Measurements from ENCODE around the gene CDH20. TPM values are rescaled to one million over a fixed set of nuclear protein-coding genes. Genes with fewer than 3 reads are reported as not detected.

Gene CDH20
- total and polyA plus RNA-seq, 2 of the 4 experiments (the other 2 are of a cell fraction), result not detected

DNA sequence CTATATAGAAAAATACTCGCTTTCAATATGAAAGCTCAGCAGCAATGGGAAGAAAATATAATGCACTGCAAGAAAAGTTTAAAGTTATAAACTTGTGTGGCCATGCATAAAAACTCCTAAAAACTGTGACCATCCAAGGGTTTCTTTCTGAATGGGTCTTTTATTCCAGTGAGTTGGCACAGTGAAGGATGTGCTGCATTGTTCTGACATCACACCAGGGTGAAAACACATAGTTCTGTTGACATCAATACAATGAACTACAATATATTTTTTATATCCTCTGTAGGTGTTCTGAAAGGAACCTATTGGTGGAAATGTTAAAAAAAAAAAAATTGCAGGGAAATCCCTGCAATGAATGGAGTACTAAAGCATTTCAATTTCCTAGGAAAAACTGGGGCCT, 80.2 kb downstream of the CDH20 start:
- Histone ChIP-seq H3K14ac (replicated peaks; ENCODE audit: low read depth, low read length) (no peak overlapping the region), H2AFZ (replicated peaks; ENCODE audit: low read length, poor library complexity) (no peak overlapping the region), H3K4me3 (ENCODE audit: insufficient read depth, low read depth, low read length) (no peak overlapping the region), H4K91ac (ENCODE audit: insufficient read depth, low read depth, low read length) (no peak overlapping the region), H2BK15ac (ENCODE audit: low read depth, low read length) (no peak overlapping the region), H3K27ac (ENCODE audit: insufficient read depth, low read length) (no peak overlapping the region), H3K9ac (ENCODE audit: low read depth, low read length) (no peak overlapping the region), H2BK120ac (ENCODE audit: low read depth, low read length) (no peak overlapping the region), H3K4ac (ENCODE audit: low read depth, low read length) (no peak overlapping the region), H3K4me1 (ENCODE audit: control insufficient read depth, insufficient read depth, low read length) (no peaks in the 10 kb centered on the region), H3K56ac (ENCODE audit: extremely low read depth, insufficient read depth, low read length) (no peak overlapping the region), H3K23ac (ENCODE audit: low read depth, low read length) (no peak overlapping the region), H2AK5ac (ENCODE audit: low read depth, low read length) (no peak overlapping the region), H3K18ac (ENCODE audit: low read depth, low read length) (no peak overlapping the region), H3K4me2 (ENCODE audit: low read depth, low read length) (no peak overlapping the region), H2BK5ac (ENCODE audit: low read depth, low read length, poor library complexity, severe bottlenecking) (no peak overlapping the region), H3K27me3 (ENCODE audit: control insufficient read depth, insufficient read depth, low read length) (no peaks in the 10 kb centered on the region), H3K9me3 (ENCODE audit: control insufficient read depth, insufficient read depth, low read length) (no peaks in the 10 kb centered on the region), H3K79me1 (ENCODE audit: low read depth in 1 of 2, low read length in 2 of 2) (no peaks in the 10 kb centered on the region), H4K5ac (ENCODE audit: low read depth, low read length) (no peak overlapping the region), H2BK20ac (ENCODE audit: low read depth, low read length) (no peak overlapping the region), H3K36me3 (ENCODE audit: control insufficient read depth, insufficient read depth, low read length) (no peaks in the 10 kb centered on the region), H4K8ac (ENCODE audit: low read depth in 2 of 2, low read length in 2 of 2) (no peak overlapping the region), H4K20me1 (ENCODE audit: insufficient read depth, low read length) (no peaks in the 10 kb centered on the region), H2AK9ac (replicated peaks; ENCODE audit: low read depth, low read length, poor library complexity) (no peak overlapping the region), H3K9me1 (ENCODE audit: insufficient read depth, low read length) (no peaks in the 10 kb centered on the region)
- intact Hi-C loops (cut with micrococcal nuclease), result no loop called here
- no TSS peak for BruUV-seq (replicated peaks)
- dilution Hi-C loops (cut with HindIII; ENCODE audit: low sequenced_read_pairs, unreplicated experiment), result no loop called here
- WGBS, 2 experiments (ENCODE audit: extremely low coverage in 2 of 2, insufficient read length in 1 of 2), result no CpG with 5 or more reads among the region's 1 CpG
- ChIA-PET POLR2A (ENCODE audit: unreplicated experiment) (no interaction called here), CTCF (no interaction called here)
- no peak for DNase-seq
- TF ChIP-seq RCOR1 (IDR thresholded peaks at IDR 0.05; ENCODE audit: insufficient replicate concordance, low read length), result no peak
- no peak for TF ChIP-seq FOS (IDR thresholded peaks at IDR 0.05; ENCODE audit: low read depth, low read length)
- TF ChIP-seq POLR2A (IDR thresholded peaks at IDR 0.05; ENCODE audit: low read depth, low read length), result no peak
- TF ChIP-seq, protein P1, sequence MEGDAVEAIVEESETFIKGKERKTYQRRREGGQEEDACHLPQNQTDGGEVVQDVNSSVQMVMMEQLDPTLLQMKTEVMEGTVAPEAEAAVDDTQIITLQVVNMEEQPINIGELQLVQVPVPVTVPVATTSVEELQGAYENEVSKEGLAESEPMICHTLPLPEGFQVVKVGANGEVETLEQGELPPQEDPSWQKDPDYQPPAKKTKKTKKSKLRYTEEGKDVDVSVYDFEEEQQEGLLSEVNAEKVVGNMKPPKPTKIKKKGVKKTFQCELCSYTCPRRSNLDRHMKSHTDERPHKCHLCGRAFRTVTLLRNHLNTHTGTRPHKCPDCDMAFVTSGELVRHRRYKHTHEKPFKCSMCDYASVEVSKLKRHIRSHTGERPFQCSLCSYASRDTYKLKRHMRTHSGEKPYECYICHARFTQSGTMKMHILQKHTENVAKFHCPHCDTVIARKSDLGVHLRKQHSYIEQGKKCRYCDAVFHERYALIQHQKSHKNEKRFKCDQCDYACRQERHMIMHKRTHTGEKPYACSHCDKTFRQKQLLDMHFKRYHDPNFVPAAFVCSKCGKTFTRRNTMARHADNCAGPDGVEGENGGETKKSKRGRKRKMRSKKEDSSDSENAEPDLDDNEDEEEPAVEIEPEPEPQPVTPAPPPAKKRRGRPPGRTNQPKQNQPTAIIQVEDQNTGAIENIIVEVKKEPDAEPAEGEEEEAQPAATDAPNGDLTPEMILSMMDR (conservative IDR thresholded peaks at IDR 0.05; ENCODE audit: low read depth, low read length), result no peak
- TF ChIP-seq, protein P2, sequence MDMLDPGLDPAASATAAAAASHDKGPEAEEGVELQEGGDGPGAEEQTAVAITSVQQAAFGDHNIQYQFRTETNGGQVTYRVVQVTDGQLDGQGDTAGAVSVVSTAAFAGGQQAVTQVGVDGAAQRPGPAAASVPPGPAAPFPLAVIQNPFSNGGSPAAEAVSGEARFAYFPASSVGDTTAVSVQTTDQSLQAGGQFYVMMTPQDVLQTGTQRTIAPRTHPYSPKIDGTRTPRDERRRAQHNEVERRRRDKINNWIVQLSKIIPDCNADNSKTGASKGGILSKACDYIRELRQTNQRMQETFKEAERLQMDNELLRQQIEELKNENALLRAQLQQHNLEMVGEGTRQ (IDR thresholded peaks at IDR 0.05; ENCODE audit: low read depth, low read length), result no peak
- TF ChIP-seq CHD1 (IDR thresholded peaks at IDR 0.05; ENCODE audit: low read depth, low read length), result no peak
- TF ChIP-seq MAZ (IDR thresholded peaks at IDR 0.05; ENCODE audit: borderline replicate concordance, low read depth, low read length), result no peak
- TF ChIP-seq CEBPB (IDR thresholded peaks at IDR 0.05; ENCODE audit: low read depth, low read length), result no peak
- TF ChIP-seq RAD21 (IDR thresholded peaks at IDR 0.05; ENCODE audit: low read length), result no peak
- no peak for TF ChIP-seq NFE2L2 (IDR thresholded peaks at IDR 0.05; ENCODE audit: low read depth, low read length)
- no peak for TF ChIP-seq BHLHE40 (IDR thresholded peaks at IDR 0.05; ENCODE audit: low read depth, low read length)
- TF ChIP-seq MXI1 (IDR thresholded peaks at IDR 0.05; ENCODE audit: borderline replicate concordance, low read depth, low read length), result no peak
- TF ChIP-seq RFX5 (IDR thresholded peaks at IDR 0.05; ENCODE audit: low read depth, low read length), result no peak
- TF ChIP-seq, protein P3, sequence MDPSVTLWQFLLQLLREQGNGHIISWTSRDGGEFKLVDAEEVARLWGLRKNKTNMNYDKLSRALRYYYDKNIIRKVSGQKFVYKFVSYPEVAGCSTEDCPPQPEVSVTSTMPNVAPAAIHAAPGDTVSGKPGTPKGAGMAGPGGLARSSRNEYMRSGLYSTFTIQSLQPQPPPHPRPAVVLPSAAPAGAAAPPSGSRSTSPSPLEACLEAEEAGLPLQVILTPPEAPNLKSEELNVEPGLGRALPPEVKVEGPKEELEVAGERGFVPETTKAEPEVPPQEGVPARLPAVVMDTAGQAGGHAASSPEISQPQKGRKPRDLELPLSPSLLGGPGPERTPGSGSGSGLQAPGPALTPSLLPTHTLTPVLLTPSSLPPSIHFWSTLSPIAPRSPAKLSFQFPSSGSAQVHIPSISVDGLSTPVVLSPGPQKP (IDR thresholded peaks at IDR 0.05; ENCODE audit: borderline replicate concordance, low read depth, low read length), result no peak
- TF ChIP-seq SMC3 (IDR thresholded peaks at IDR 0.05; ENCODE audit: low read depth, low read length), result no peak
- TF ChIP-seq MAFK (IDR thresholded peaks at IDR 0.05; ENCODE audit: low read depth, low read length), result no peak
- in situ Hi-C loops (cut with MboI; ENCODE audit: low sequenced_read_pairs), result no loop called here
- no peak for ATAC-seq (ENCODE audit: low read depth)
